Mesothelial cell of epicardium (in vitro differentiated cells): ENCODE results near the gene DPH2. TPM values are rescaled to one million over a fixed set of nuclear protein-coding genes. Genes with fewer than 3 reads are reported as not detected.

Experiments
- DNase-seq, 2 experiments: peaks; one replicate each; pipeline ENCODE4 v3.0.0; 2021; ENCODE audit warnings: low spot score in 2 of 2; ENCODE audit not compliant: unreplicated experiment in 2 of 2
- H3K27ac Mint-ChIP-seq: 2 replicates; pipeline ENCODE4 v1.8.0; 2021; ENCODE audit warnings: mixed read lengths
- H3K27me3 Mint-ChIP-seq: 2 replicates; pipeline ENCODE4 v1.8.0; 2021; ENCODE audit warnings: low read depth, mixed read lengths
- H3K36me3 Mint-ChIP-seq: 2 replicates; pipeline ENCODE4 v1.8.0; 2021; ENCODE audit warnings: mixed read lengths
- H3K4me1 Mint-ChIP-seq: 2 replicates; pipeline ENCODE4 v1.8.0; 2021; ENCODE audit warnings: mixed read lengths
- H3K4me3 Mint-ChIP-seq: 2 replicates; pipeline ENCODE4 v1.8.0; 2021; ENCODE audit warnings: mild to moderate bottlenecking, moderate library complexity, mixed read lengths
- H3K9me3 Mint-ChIP-seq: 2 replicates; pipeline ENCODE4 v1.8.0; 2021; ENCODE audit warnings: mixed read lengths
- CTCF ChIP-seq: fragments of 200-600 bp; sonication (generic); IDR thresholded peaks from one replicate; pipeline ENCODE4 v1.5.0; 2021; ENCODE audit warnings: antibody characterized with exemption; ENCODE audit not compliant: unreplicated experiment
- total RNA-seq: library from RNA; stranded (reverse); gene quantifications from 3 replicates; pipeline ENCODE4 v1.2.1, GENCODE V29; 2021

DPH2 gene
- total RNA-seq, result 24.1 to 26.6 TPM (median 25.0 TPM) in 3 replicates

DNA sequence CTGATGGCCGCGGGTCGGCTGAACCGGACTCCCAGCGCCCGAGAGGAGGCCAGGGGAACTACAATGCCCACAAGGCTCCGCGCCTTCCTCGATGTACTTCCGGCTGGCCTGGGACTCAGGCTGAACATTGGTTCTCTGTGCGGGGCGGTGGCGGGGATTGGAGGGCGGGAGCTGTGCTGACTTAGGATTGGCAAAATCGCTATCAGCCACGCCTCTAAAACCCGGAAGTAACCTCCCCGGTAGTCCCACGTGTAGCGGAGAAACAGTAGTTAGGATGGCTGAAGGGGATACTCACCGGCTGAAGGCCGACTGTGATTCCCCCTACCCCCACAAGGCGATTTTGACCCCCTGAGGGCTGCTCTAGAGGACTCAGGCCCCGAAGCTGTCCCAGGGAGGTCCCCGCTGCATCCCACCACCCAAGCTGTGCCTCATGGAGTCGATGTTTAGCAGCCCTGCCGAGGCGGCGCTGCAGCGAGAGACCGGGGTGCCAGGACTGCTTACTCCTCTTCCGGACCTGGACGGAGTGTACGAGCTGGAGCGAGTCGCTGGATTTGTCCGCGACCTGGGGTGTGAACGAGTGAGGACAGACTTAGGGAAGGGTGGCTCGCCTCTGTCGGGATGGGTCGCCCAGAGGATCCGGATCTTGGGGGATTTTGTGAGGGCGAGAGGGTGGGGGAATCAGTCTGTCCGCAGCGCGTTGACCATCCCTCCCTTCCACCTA is at the start of gene DPH2:
TSS of gene DPH2 (plus strand) at position 265 of the 721 bp plus-strand sequence. CDS start at position 431, 166 bp downstream.
- H3K27ac Mint-ChIP-seq, result peak within 1 kb of the TSS; percentile 88

DNA sequence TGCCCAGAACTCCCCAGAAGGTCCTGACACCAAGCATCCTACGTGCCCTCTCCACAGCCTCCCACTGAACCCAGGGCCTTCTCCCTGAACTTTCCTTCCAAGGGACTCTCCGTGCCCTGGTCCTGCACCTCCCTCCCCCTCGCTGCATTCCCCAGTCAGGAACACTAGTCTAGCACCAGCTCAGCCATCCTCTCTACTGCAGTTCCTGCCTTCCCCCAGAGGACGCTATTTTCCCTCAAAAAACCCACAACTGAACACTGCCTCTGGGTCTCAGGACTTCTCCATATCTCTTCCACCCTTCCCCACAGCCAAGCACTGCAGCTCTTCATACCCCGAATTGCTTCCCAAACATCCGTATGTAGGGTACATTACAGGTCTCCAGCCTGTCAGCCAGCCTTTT is 48.8 kb upstream of the DPH2 start:
- TF ChIP-seq CTCF, result no peak
- no peak overlapping the region for H3K27ac Mint-ChIP-seq
- no peak for DNase-seq
- H3K9me3 Mint-ChIP-seq, result no peaks in the 10 kb centered on the region
- H3K27me3 Mint-ChIP-seq, result no peaks in the 10 kb centered on the region
- no peaks in the 10 kb centered on the region for H3K4me1 Mint-ChIP-seq
- H3K36me3 Mint-ChIP-seq, result peaks cover 15% of the 10 kb centered on the region
- no peak overlapping the region for H3K4me3 Mint-ChIP-seq

More for the DNA sequence above, at the start of gene DPH2:
- H3K9me3 Mint-ChIP-seq, result peaks cover 11% of the 10 kb centered on the region
- TF ChIP-seq CTCF, result no peak
- H3K27me3 Mint-ChIP-seq, result no peaks in the 10 kb centered on the region
- peak within 1 kb of the TSS; percentile 96 for H3K4me3 Mint-ChIP-seq
- H3K36me3 Mint-ChIP-seq, result peaks cover 13% of the 10 kb centered on the region
- peaks cover 22% of the 10 kb centered on the region for H3K4me1 Mint-ChIP-seq
- DNase-seq, result peak; percentile 87 to 91

- H3K4me3 Mint-ChIP-seq, result no peak overlapping the region
- TF ChIP-seq CTCF, result no peak
- no peak overlapping the region for H3K27ac Mint-ChIP-seq
- no peaks in the 10 kb centered on the region for H3K4me1 Mint-ChIP-seq
- H3K36me3 Mint-ChIP-seq, result peaks cover 21% of the 10 kb centered on the region
- H3K9me3 Mint-ChIP-seq, result no peaks in the 10 kb centered on the region
- no peak for DNase-seq
- H3K27me3 Mint-ChIP-seq, result no peaks in the 10 kb centered on the region
Observed at GRCh38 chr1:43924516-43924915, 45.3 kb upstream of the DPH2 start.

DNA sequence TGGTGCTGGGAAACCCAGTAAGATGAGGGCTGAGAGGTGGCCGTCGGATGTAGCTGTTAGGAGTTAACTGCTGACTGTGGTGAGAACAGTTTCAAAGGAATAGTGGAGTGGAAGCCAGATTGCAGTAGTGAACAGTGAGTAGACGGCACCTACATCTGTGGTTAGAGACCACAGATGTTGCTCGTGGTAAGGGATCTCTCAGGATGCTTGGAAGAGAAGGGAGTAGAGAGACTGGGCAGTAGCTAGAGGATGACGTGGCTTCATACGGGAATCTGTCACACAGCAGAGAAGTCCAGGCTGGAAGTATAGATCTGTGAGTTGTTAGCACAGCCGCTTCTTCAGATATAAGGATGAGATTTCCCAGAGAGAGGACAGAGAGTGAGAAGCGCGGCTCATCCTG is 44.0 kb upstream of the DPH2 start:
- no peak overlapping the region for H3K27ac Mint-ChIP-seq
- H3K36me3 Mint-ChIP-seq, result peaks cover 26% of the 10 kb centered on the region
- H3K4me1 Mint-ChIP-seq, result no peaks in the 10 kb centered on the region
- H3K27me3 Mint-ChIP-seq, result no peaks in the 10 kb centered on the region
- H3K4me3 Mint-ChIP-seq, result no peak overlapping the region
- no peak for DNase-seq
- no peak for TF ChIP-seq CTCF
- H3K9me3 Mint-ChIP-seq, result no peaks in the 10 kb centered on the region

GRCh38 chr1:43930168-43930948 is 39.5 kb upstream of the DPH2 start:
- Mint-ChIP-seq H3K27ac (no peak overlapping the region), H3K4me3 (no peak overlapping the region), H3K27me3 (peaks cover 27% of the 10 kb centered on the region), H3K4me1 (peaks cover 14% of the 10 kb centered on the region), H3K9me3 (no peaks in the 10 kb centered on the region), H3K36me3 (peaks cover 18% of the 10 kb centered on the region)
- no peak for DNase-seq
- peak; percentile 51 for TF ChIP-seq CTCF
